ENCODE results near the gene TEX13C.

TEX13C gene

DNA sequence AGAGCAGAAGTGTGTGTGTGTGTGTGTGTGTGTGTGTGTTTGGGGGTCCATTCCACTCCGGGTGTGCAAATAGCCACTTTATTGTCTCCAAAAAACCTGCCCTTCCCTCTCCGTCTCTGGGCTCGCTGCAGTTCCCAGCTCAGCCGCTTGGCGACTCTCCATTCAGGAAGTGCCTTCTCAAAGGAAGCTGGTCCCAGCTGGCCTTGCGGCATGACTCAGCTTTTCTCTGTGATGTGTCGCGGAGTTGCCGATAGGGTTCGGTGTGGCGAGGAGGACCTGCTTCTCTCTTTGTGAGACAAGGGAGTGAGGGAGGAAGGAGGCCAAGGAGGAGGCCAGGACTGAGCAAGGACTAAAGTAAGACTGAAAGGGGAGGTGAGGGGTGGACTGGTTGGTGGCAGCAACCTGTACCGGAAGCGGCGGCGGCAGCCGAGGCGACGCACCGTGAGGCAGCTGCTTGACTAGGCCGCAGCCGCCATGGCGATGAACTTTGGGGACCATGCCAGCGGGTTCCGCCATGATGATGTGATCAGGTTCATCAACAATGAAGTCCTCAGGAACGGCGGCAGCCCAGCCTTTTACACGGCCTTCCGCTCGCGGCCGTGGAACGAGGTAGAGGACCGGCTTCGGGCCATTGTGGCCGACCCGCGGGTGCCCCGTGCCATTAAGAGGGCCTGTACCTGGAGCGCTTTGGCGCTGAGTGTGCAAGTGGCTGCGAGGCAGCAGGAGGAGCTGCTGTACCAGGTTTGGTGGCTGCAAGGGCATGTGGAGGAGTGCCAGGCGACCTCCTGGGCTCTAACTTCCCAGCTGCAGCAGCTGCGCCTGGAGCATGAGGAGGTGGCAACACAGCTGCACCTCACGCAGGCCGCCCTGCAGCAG, at the start of gene TEX13C:
Gene TEX13C (plus strand): TSS at position 226 of the 876 bp plus-strand sequence. CDS start 249 bp downstream, at position 475.
- Histone ChIP-seq H3K27me3 (ENCODE audit: control insufficient read depth in 1 of 2, insufficient read depth in 2 of 2, low read length in 2 of 2) (no peaks in the 10 kb centered on the region), H3K27ac (ENCODE audit: low read depth, low read length) (no peak within 1 kb of the TSS), H3K9ac (ENCODE audit: low read depth in 1 of 2, low read length in 2 of 2) (no peak within 1 kb of the TSS), H3K36me3 (ENCODE audit: control insufficient read depth in 1 of 2, insufficient read depth in 2 of 2, low read length in 2 of 2) (no peaks in the 10 kb centered on the region), H3K4me1 (ENCODE audit: control insufficient read depth in 1 of 2, insufficient read depth in 2 of 2, low read length in 2 of 2) (no peaks in the 10 kb centered on the region), H3K4me3 (ENCODE audit: low read depth in 1 of 2, low read length in 2 of 2) (no peak within 1 kb of the TSS), H3K9me3 (ENCODE audit: control insufficient read depth in 1 of 2, low read length in 2 of 2) (no peaks in the 10 kb centered on the region)

DNA sequence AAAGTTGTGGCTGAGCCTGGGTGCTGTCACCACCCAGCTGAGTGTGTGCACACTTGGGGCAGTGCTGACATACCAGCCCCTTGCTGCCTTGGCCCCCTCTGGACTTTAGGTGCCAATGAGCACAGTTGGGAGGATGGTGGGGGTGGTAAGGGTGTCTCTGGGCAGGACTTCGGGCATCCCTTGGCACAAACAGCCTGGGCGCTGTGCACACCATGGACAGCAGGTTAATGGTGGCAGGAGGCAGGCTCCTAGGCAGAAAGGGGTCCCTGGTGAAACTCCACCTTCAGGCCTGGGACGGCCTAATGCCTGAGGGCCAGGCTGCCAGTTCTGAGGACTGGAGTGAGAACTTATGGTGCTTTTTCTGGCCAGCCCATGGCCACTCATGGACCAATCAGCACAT, 32.4 kb upstream of the TEX13C start:
- H3K9me3 ChIP-seq (ENCODE audit: control insufficient read depth in 1 of 2, low read length in 2 of 2), result no peaks in the 10 kb centered on the region
- H3K27ac ChIP-seq (ENCODE audit: low read depth, low read length), result no peak overlapping the region
- no peak overlapping the region for H3K9ac ChIP-seq (ENCODE audit: low read depth in 1 of 2, low read length in 2 of 2)
- no peak overlapping the region for H3K4me3 ChIP-seq (ENCODE audit: low read depth in 1 of 2, low read length in 2 of 2)
- H3K36me3 ChIP-seq (ENCODE audit: control insufficient read depth in 1 of 2, insufficient read depth in 2 of 2, low read length in 2 of 2), result no peaks in the 10 kb centered on the region
- no peaks in the 10 kb centered on the region for H3K4me1 ChIP-seq (ENCODE audit: control insufficient read depth in 1 of 2, insufficient read depth in 2 of 2, low read length in 2 of 2)
- no peaks in the 10 kb centered on the region for H3K27me3 ChIP-seq (ENCODE audit: control insufficient read depth in 1 of 2, insufficient read depth in 2 of 2, low read length in 2 of 2)

GRCh38 chrX:125288343-125288742, 31.3 kb upstream of the TEX13C start:
- Histone ChIP-seq H3K9ac (ENCODE audit: low read depth in 1 of 2, low read length in 2 of 2) (no peak overlapping the region), H3K4me3 (ENCODE audit: low read depth in 1 of 2, low read length in 2 of 2) (no peak overlapping the region), H3K9me3 (ENCODE audit: control insufficient read depth in 1 of 2, low read length in 2 of 2) (no peaks in the 10 kb centered on the region), H3K27me3 (ENCODE audit: control insufficient read depth in 1 of 2, insufficient read depth in 2 of 2, low read length in 2 of 2) (no peaks in the 10 kb centered on the region), H3K27ac (ENCODE audit: low read depth, low read length) (no peak overlapping the region), H3K36me3 (ENCODE audit: control insufficient read depth in 1 of 2, insufficient read depth in 2 of 2, low read length in 2 of 2) (no peaks in the 10 kb centered on the region), H3K4me1 (ENCODE audit: control insufficient read depth in 1 of 2, insufficient read depth in 2 of 2, low read length in 2 of 2) (no peaks in the 10 kb centered on the region)

- H3K9me3 ChIP-seq (ENCODE audit: control insufficient read depth in 1 of 2, low read length in 2 of 2), result no peaks in the 10 kb centered on the region
- no peak overlapping the region for H3K27ac ChIP-seq (ENCODE audit: low read depth, low read length)
- no peak overlapping the region for H3K4me3 ChIP-seq (ENCODE audit: low read depth in 1 of 2, low read length in 2 of 2)
- no peaks in the 10 kb centered on the region for H3K36me3 ChIP-seq (ENCODE audit: control insufficient read depth in 1 of 2, insufficient read depth in 2 of 2, low read length in 2 of 2)
- H3K27me3 ChIP-seq (ENCODE audit: control insufficient read depth in 1 of 2, insufficient read depth in 2 of 2, low read length in 2 of 2), result no peaks in the 10 kb centered on the region
- no peaks in the 10 kb centered on the region for H3K4me1 ChIP-seq (ENCODE audit: control insufficient read depth in 1 of 2, insufficient read depth in 2 of 2, low read length in 2 of 2)
- H3K9ac ChIP-seq (ENCODE audit: low read depth in 1 of 2, low read length in 2 of 2), result no peak overlapping the region
These were observed 30.5 kb upstream of the TEX13C start for GRCh38 chrX:125289209-125289608.

DNA sequence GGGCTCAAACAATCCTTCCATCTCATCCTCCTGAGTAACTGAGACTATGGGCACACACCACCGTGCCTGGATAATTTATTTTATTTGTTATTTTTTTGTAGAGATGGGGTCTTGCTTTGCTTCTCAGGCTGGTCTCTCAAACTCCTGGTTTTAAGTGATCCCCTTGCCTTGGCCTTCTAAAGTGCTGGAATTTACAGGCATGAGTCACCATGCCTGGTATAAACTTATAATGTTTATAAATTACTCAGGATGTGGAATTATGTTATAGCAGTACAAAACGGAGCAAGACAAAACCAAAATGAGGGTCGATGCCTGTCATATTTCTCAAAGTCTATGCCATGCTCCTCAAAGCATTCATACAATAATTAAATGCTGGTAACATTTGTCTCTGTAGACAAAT, 29.8 kb upstream of the TEX13C start:
- H3K4me3 ChIP-seq (ENCODE audit: low read depth in 1 of 2, low read length in 2 of 2), result no peak overlapping the region
- H3K9ac ChIP-seq (ENCODE audit: low read depth in 1 of 2, low read length in 2 of 2), result no peak overlapping the region
- no peak overlapping the region for H3K27ac ChIP-seq (ENCODE audit: low read depth, low read length)
- no peaks in the 10 kb centered on the region for H3K9me3 ChIP-seq (ENCODE audit: control insufficient read depth in 1 of 2, low read length in 2 of 2)
- H3K4me1 ChIP-seq (ENCODE audit: control insufficient read depth in 1 of 2, insufficient read depth in 2 of 2, low read length in 2 of 2), result no peaks in the 10 kb centered on the region
- H3K36me3 ChIP-seq (ENCODE audit: control insufficient read depth in 1 of 2, insufficient read depth in 2 of 2, low read length in 2 of 2), result no peaks in the 10 kb centered on the region
- no peaks in the 10 kb centered on the region for H3K27me3 ChIP-seq (ENCODE audit: control insufficient read depth in 1 of 2, insufficient read depth in 2 of 2, low read length in 2 of 2)

DNA sequence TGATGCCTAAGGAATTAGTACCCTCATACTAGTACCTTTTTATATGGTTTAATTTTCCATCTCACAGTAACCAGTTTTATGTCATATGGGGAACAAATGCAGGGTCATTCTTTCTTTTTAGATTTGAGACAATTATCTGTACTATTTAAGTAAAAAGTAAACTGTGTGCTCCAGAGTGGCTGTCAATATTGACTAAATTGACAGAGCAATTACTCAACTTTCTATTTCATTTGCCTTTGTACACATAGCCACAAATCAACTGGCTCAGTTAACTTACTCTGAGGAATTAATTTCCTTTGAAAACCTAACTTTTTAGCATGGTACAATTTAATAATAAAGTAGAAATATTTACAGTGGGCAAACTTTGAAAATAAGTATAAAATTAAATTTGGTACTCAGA, 28.5 kb upstream of the TEX13C start:
- Histone ChIP-seq H3K27ac (ENCODE audit: low read depth, low read length) (no peak overlapping the region), H3K9ac (ENCODE audit: low read depth in 1 of 2, low read length in 2 of 2) (no peak overlapping the region), H3K4me3 (ENCODE audit: low read depth in 1 of 2, low read length in 2 of 2) (no peak overlapping the region)

DNA sequence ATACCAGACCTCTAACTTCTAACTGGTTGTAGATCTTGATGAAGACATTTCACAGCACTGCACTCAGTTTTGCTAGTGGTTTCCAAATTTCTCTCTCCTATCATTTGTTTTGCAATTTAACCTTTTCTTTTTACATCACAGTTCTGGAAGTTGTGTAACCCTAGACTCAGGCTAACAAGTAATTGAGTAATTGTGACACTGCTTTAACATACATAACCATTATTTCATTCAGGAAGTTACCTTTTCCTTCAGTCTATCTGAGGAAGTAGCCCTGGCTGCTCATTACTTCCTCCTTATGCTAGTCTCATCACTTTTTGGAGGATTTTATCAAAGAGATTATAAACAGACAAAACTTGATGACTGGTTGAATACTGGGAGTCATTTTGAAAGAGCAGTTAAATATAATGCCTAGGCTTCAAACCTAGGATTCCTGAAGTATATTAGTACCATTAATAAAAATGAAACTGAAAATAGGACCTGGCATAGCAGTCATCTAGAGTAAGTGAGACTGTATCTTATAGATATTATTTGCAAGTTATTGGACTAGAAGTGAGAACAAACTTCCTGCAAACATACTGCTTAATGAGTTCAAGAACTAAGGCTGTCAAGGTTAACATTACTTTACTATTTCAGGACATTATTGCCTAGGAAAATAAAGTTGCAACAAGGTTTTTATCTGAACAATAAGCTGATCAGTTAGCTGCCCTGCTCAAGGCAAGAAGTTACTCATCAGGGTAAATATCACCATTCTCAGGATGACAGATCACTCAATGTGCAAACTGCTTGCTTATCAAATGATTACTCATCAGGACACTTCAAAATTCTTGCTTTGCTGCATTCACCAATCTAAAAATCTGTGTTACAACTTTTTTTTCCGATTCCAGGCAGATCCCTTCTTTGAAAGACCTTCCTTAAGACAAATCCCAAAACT, 25.6 kb upstream of the TEX13C start:
- no peak overlapping the region for H3K4me3 ChIP-seq (ENCODE audit: low read depth in 1 of 2, low read length in 2 of 2)
- no peaks in the 10 kb centered on the region for H3K4me1 ChIP-seq (ENCODE audit: control insufficient read depth in 1 of 2, insufficient read depth in 2 of 2, low read length in 2 of 2)
- H3K9ac ChIP-seq (ENCODE audit: low read depth in 1 of 2, low read length in 2 of 2), result no peak overlapping the region
- H3K27me3 ChIP-seq (ENCODE audit: control insufficient read depth in 1 of 2, insufficient read depth in 2 of 2, low read length in 2 of 2), result no peaks in the 10 kb centered on the region
- no peaks in the 10 kb centered on the region for H3K9me3 ChIP-seq (ENCODE audit: control insufficient read depth in 1 of 2, low read length in 2 of 2)
- H3K36me3 ChIP-seq (ENCODE audit: control insufficient read depth in 1 of 2, insufficient read depth in 2 of 2, low read length in 2 of 2), result no peaks in the 10 kb centered on the region
- H3K27ac ChIP-seq (ENCODE audit: low read depth, low read length), result no peak overlapping the region

More for the DNA sequence above, 28.5 kb upstream of the TEX13C start:
- Histone ChIP-seq H3K4me1 (ENCODE audit: control insufficient read depth in 1 of 2, insufficient read depth in 2 of 2, low read length in 2 of 2) (no peaks in the 10 kb centered on the region), H3K36me3 (ENCODE audit: control insufficient read depth in 1 of 2, insufficient read depth in 2 of 2, low read length in 2 of 2) (no peaks in the 10 kb centered on the region), H3K27me3 (ENCODE audit: control insufficient read depth in 1 of 2, insufficient read depth in 2 of 2, low read length in 2 of 2) (no peaks in the 10 kb centered on the region), H3K9me3 (ENCODE audit: control insufficient read depth in 1 of 2, low read length in 2 of 2) (no peaks in the 10 kb centered on the region)

DNA sequence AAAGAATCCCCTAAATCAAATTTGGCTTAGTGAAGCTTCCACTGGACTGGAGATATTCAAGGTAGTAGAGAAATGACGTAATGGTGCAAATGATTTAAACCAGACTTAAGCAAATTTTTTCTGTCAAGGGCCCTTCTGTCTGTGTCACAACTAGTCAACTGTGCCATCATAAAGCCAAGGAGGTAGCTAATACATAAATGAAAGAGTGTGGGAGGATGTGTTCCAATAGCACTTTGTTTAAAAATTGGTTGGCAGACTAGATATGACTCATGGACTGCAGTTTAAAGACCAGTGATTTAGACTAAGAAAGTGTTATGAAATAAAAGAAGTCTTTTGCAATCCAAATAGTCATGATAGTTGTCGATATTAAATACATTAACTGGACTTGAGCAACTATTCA, 24.3 kb upstream of the TEX13C start:
- H3K27me3 ChIP-seq (ENCODE audit: control insufficient read depth in 1 of 2, insufficient read depth in 2 of 2, low read length in 2 of 2), result no peaks in the 10 kb centered on the region
- no peaks in the 10 kb centered on the region for H3K36me3 ChIP-seq (ENCODE audit: control insufficient read depth in 1 of 2, insufficient read depth in 2 of 2, low read length in 2 of 2)
- no peak overlapping the region for H3K27ac ChIP-seq (ENCODE audit: low read depth, low read length)
- H3K9ac ChIP-seq (ENCODE audit: low read depth in 1 of 2, low read length in 2 of 2), result no peak overlapping the region
- H3K9me3 ChIP-seq (ENCODE audit: control insufficient read depth in 1 of 2, low read length in 2 of 2), result no peaks in the 10 kb centered on the region
- no peaks in the 10 kb centered on the region for H3K4me1 ChIP-seq (ENCODE audit: control insufficient read depth in 1 of 2, insufficient read depth in 2 of 2, low read length in 2 of 2)
- no peak overlapping the region for H3K4me3 ChIP-seq (ENCODE audit: low read depth in 1 of 2, low read length in 2 of 2)

GRCh38 chrX:125298871-125299270, 20.8 kb upstream of the TEX13C start:
- H3K4me3 ChIP-seq (ENCODE audit: low read depth in 1 of 2, low read length in 2 of 2), result no peak overlapping the region
- H3K27me3 ChIP-seq (ENCODE audit: control insufficient read depth in 1 of 2, insufficient read depth in 2 of 2, low read length in 2 of 2), result no peaks in the 10 kb centered on the region
- H3K9me3 ChIP-seq (ENCODE audit: control insufficient read depth in 1 of 2, low read length in 2 of 2), result no peaks in the 10 kb centered on the region
- no peak overlapping the region for H3K27ac ChIP-seq (ENCODE audit: low read depth, low read length)
- H3K9ac ChIP-seq (ENCODE audit: low read depth in 1 of 2, low read length in 2 of 2), result no peak overlapping the region
- no peaks in the 10 kb centered on the region for H3K36me3 ChIP-seq (ENCODE audit: control insufficient read depth in 1 of 2, insufficient read depth in 2 of 2, low read length in 2 of 2)
- no peaks in the 10 kb centered on the region for H3K4me1 ChIP-seq (ENCODE audit: control insufficient read depth in 1 of 2, insufficient read depth in 2 of 2, low read length in 2 of 2)

DNA sequence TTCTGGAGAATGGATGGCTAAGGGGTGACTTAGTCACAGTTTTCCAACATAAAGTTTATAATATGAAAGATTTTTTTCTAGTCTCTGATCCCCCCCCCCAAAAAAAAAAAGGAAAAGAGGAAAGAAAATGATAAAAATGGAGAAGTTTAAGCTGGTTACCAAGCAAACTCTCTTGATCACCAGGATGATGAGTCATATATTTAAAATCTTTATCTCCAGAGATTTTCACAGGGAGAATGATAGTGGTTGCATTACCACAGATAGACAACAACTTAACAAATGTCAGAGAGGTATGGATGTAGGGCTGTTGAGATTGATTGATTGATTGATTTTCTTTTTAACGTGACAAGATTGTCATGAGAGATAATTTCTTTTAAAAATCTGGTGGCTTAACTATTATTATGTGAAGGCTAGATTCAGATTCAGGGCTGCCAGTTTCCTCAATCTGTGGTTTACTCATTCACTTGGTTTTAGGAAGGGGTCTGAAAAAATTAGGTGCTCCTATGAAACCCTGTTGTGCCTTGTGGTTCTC, 13.3 kb upstream of the TEX13C start:
- Histone ChIP-seq H3K4me1 (ENCODE audit: control insufficient read depth in 1 of 2, insufficient read depth in 2 of 2, low read length in 2 of 2) (no peaks in the 10 kb centered on the region), H3K4me3 (ENCODE audit: low read depth in 1 of 2, low read length in 2 of 2) (no peak overlapping the region)

More for the DNA sequence above, 13.3 kb upstream of the TEX13C start:
- Histone ChIP-seq H3K9me3 (ENCODE audit: control insufficient read depth in 1 of 2, low read length in 2 of 2) (no peaks in the 10 kb centered on the region), H3K36me3 (ENCODE audit: control insufficient read depth in 1 of 2, insufficient read depth in 2 of 2, low read length in 2 of 2) (no peaks in the 10 kb centered on the region), H3K27me3 (ENCODE audit: control insufficient read depth in 1 of 2, insufficient read depth in 2 of 2, low read length in 2 of 2) (no peaks in the 10 kb centered on the region), H3K9ac (ENCODE audit: low read depth in 1 of 2, low read length in 2 of 2) (no peak overlapping the region), H3K27ac (ENCODE audit: low read depth, low read length) (no peak overlapping the region)

Data from duodenal mucosa (tissue), 2 donors.